SK-N-SH (cell line): Measurements from ENCODE around the gene CDKAL1.

Source experiments
- CHD2 ChIP-seq: fragments of 150-350 bp; IDR thresholded peaks from 2 replicates; pipeline ENCODE4 v1.6.1; 2018; ENCODE audit warnings: low read length; ENCODE audit not compliant: partially characterized antibody
- CTCF ChIP-seq: fragments of 200-600 bp; sonication (generic); IDR thresholded peaks from 2 replicates; pipeline ENCODE4 v1.6.1; 2017; ENCODE audit warnings: antibody characterized with exemption, mild to moderate bottlenecking, moderate library complexity
- FOXM1 ChIP-seq: IDR thresholded peaks from 2 replicates; pipeline ENCODE4 v1.4.0; 2012; ENCODE audit warnings: low read depth, mild to moderate bottlenecking
- IRF3 ChIP-seq: fragments of 150-350 bp; IDR thresholded peaks from 2 replicates; pipeline ENCODE4 v1.6.1; 2016; ENCODE audit warnings: mild to moderate bottlenecking, low read depth, low read length
- MAX ChIP-seq: IDR thresholded peaks from 2 replicates; pipeline ENCODE4 v1.4.0; 2012; ENCODE audit warnings: low read depth
- MXI1 ChIP-seq: IDR thresholded peaks from 2 replicates; pipeline ENCODE4 v1.6.1; 2012; ENCODE audit warnings: mild to moderate bottlenecking, low read depth, low read length, improper control_type of control experiment
- RAD21 ChIP-seq: IDR thresholded peaks from 2 replicates; pipeline ENCODE4 v1.6.1; 2012; ENCODE audit warnings: mild to moderate bottlenecking, low read length
- RXRA ChIP-seq: IDR thresholded peaks from 2 replicates; pipeline ENCODE4 v1.4.0; 2012; ENCODE audit warnings: low read depth, mild to moderate bottlenecking, borderline replicate concordance
- TAF1 ChIP-seq: IDR thresholded peaks from 2 replicates; pipeline ENCODE4 v1.6.1; 2012; ENCODE audit warnings: low read depth, mild to moderate bottlenecking, low read length, moderate library complexity, borderline replicate concordance

- TF ChIP-seq CTCF = no peak
- TF ChIP-seq RXRA = no peak
- no peak for TF ChIP-seq IRF3
- no peak for TF ChIP-seq MXI1
- no peak for TF ChIP-seq RAD21
- no peak for TF ChIP-seq MAX
- TF ChIP-seq CHD2 = no peak
- TF ChIP-seq TAF1 = no peak
- TF ChIP-seq FOXM1 = no peak
These were observed 229.0 kb downstream of the CDKAL1 start for GRCh38 chr6:20763296-20763695.
